T-helper 17 cell (primary cell): ENCODE data around the gene UPF3A. TPM values are rescaled to one million over a fixed set of nuclear protein-coding genes. Genes with fewer than 3 reads are reported as not detected.

Source experiments
- ATAC-seq: fragments of 150-1000 bp; cut with Tn5 transposase; 2 replicates; pipeline ENCODE4 v1.10.0; 2021; ENCODE audit warnings: mild to moderate bottlenecking, moderate library complexity
- DNase-seq, 3 donors: peaks; one replicate each; pipeline versions ENCODE4 v3.0.0 to v3.0.0-alpha.2; 2020 to 2021
- H3K9me3 ChIP-seq: one replicate; pipeline ENCODE4 v1.7.0; 2013; ENCODE audit warnings: low read length, mild to moderate bottlenecking; ENCODE audit not compliant: control insufficient read depth, poor library complexity, severe bottlenecking
- H3K27ac Mint-ChIP-seq: one replicate; pipeline ENCODE4 v1.8.0; 2022; ENCODE audit warnings: mild to moderate bottlenecking, moderate library complexity, mixed read lengths
- H3K27me3 Mint-ChIP-seq: one replicate; pipeline ENCODE4 v1.8.0; 2022; ENCODE audit warnings: mixed read lengths
- H3K36me3 Mint-ChIP-seq: one replicate; pipeline ENCODE4 v1.8.0; 2022; ENCODE audit warnings: low read depth, mixed read lengths
- H3K4me1 Mint-ChIP-seq: one replicate; pipeline ENCODE4 v1.8.0; 2022; ENCODE audit warnings: mild to moderate bottlenecking, mixed read lengths
- H3K4me3 Mint-ChIP-seq: one replicate; pipeline ENCODE4 v1.8.0; 2022; ENCODE audit warnings: mild to moderate bottlenecking, moderate library complexity, mixed read lengths
- total RNA-seq, 4 donors: library from RNA in 2 of 4; stranded (reverse) in 2 of 4; gene quantifications; one replicate each; pipeline ENCODE4 v1.2.3 and lab custom pipeline; 2022 to 2026

The UPF3A gene
- total RNA-seq, 2 donors from 2014 or later = 33.2 to 52.4 TPM

DNA sequence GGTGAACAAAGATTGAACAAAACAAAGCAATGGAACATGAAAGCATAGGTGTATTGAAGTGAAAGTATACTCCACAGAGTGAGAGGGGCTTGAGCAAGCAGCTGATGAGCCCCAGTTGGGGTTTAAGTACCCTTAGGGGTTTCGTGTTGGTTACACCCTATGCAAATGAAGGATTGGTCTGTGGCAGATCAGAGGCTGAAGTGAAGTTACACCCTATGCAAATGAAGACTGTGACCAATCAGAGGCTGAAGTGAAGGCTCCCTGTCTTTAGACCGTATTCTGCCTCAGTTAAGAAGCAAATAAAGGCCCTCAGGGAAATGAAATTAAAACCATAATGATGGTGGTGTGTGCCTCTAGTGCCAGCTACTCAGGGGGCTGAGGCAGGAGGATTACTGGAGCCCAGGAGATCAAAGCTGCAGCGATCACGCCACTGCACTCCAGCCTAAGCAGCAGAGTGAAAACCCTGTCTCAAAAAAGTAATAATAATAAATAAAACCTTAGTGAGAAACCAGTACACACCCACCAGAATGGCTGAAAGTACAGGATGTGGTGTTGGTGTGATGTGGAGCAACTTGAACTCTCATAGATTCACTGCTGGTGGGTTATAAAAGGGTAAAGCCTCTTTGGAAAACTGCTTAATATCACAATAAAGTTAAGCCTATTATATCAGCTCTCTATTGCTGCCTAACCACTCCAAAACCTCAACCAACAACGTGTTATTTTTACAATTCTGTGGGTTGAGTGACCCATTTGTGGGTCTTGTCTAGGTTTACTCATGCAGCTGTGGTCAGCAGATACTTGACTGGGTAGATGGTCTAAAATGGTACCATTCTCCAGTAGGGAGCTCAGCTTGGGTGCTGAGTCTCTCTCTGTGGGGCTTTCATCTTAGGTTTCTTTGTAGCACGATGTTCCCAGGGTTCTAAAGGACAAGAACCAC, 12.8 kb upstream of the UPF3A start:
- no peaks in the 10 kb centered on the region for H3K27me3 Mint-ChIP-seq
- peaks cover 19% of the 10 kb centered on the region for H3K4me1 Mint-ChIP-seq
- H3K9me3 ChIP-seq = no peaks in the 10 kb centered on the region
- ATAC-seq (peak; percentile 61), DNase-seq (no peak)
- peaks cover 7% of the 10 kb centered on the region for H3K36me3 Mint-ChIP-seq
- peak overlapping the region; percentile 76 for H3K4me3 Mint-ChIP-seq
- peak overlapping the region; percentile 35 for H3K27ac Mint-ChIP-seq

DNA sequence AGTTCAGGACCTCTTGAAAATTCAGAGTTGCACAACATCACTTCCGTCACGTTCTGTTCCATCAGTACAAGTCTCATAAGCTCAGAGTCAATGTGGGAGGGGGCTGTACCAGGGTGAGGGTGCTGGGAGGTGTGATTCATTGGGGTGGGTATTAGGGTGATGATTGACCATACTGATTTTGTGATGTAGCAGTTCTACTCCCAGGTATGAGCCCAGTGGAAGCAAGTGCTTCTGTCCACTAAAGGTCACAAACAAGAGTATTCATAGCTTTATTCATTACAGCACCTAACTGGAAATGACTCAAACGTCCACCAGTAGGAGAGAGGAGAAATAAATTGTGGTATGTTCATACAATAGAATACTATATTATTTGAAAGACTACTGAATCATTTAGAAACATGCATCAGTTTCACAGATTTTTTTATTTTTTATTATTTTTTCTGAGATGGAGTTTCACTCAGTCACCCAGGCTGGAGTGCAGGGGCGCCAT, 12.1 kb upstream of the UPF3A start:
- peaks cover 17% of the 10 kb centered on the region for H3K4me1 Mint-ChIP-seq
- H3K9me3 ChIP-seq = no peaks in the 10 kb centered on the region
- DNase-seq (no peak), ATAC-seq (no peak)
- peak overlapping the region; percentile 31 for H3K4me3 Mint-ChIP-seq
- H3K27me3 Mint-ChIP-seq = no peaks in the 10 kb centered on the region
- peaks cover 6% of the 10 kb centered on the region for H3K36me3 Mint-ChIP-seq
- peak overlapping the region; percentile 35 for H3K27ac Mint-ChIP-seq

DNA sequence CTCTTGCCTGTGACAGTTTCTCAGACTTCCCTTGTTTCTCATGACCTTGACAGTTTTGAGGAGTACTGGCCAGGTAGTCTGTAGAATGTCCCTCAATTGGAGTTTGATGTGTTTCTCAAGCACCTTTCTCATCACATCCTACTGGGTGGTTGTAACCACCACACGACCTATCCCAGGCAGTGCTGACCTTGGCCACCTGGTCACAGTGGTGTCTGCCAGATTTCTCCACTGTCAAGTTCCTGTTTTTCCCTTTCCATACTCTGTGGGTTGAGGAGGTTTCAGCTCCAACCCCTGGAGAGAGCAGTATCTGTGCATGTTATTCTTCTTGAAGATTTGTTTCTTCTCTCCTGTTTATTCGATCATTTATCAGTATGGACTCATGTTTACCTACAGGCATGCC, 8.4 kb upstream of the UPF3A start:
- DNase-seq (no peak), ATAC-seq (no peak)
- no peaks in the 10 kb centered on the region for H3K9me3 ChIP-seq
- Mint-ChIP-seq H3K4me3 (no peak overlapping the region), H3K36me3 (peaks cover 15% of the 10 kb centered on the region), H3K27me3 (no peaks in the 10 kb centered on the region), H3K27ac (peak overlapping the region; percentile 86), H3K4me1 (peaks cover 18% of the 10 kb centered on the region)

DNA sequence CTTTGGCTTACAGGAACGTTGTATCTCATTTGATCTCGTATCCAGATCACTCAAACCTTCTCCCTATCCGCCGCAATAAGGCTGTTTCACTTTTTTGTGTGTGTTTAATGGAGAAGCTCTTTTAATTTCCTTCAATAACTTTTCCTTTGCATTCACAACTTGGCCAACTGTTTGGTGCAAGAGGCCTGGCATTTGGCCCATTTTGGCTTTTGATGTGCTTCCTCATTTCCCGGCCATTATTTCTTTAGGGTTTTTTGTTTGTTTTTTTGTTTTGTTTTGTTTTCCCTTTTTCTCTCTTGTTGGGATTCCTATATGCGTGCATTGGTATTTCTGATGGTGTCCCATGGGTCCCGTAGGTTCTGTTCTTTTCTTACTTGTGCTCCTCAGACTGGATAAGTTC, 6.1 kb upstream of the UPF3A start:
- no peak for ATAC-seq

DNA sequence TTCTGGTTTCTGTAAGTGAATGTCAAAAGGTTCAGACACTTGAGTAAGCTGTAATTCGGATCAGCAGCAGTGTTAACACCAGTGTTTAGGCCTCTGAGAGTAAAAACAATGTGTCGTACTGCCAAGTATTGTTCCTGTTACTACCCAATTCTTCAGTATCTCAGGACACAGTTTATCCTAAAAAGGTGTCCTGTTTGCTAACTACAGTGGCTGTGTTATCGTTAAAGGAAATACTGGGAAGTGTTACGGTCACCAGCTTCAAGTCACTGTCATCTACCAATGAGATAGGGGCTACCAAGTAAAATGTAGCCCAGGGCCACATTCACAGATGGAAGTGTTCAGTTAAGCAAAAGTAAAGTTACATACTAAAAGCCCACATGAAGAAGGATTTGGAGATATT, 2.3 kb upstream of the UPF3A start:
- no peaks in the 10 kb centered on the region for H3K9me3 ChIP-seq
- Mint-ChIP-seq H3K4me3 (no peak overlapping the region), H3K27ac (peak overlapping the region; percentile 98), H3K4me1 (peaks cover 36% of the 10 kb centered on the region), H3K27me3 (no peaks in the 10 kb centered on the region), H3K36me3 (peaks cover 9% of the 10 kb centered on the region)
- no peak for ATAC-seq
- DNase-seq = no peak

More for the DNA sequence above, 6.1 kb upstream of the UPF3A start:
- H3K36me3 Mint-ChIP-seq = peaks cover 15% of the 10 kb centered on the region
- no peak overlapping the region for H3K4me3 Mint-ChIP-seq
- H3K9me3 ChIP-seq = no peaks in the 10 kb centered on the region
- no peak for DNase-seq
- H3K4me1 Mint-ChIP-seq = peaks cover 24% of the 10 kb centered on the region
- H3K27me3 Mint-ChIP-seq = no peaks in the 10 kb centered on the region
- no peak overlapping the region for H3K27ac Mint-ChIP-seq

DNA sequence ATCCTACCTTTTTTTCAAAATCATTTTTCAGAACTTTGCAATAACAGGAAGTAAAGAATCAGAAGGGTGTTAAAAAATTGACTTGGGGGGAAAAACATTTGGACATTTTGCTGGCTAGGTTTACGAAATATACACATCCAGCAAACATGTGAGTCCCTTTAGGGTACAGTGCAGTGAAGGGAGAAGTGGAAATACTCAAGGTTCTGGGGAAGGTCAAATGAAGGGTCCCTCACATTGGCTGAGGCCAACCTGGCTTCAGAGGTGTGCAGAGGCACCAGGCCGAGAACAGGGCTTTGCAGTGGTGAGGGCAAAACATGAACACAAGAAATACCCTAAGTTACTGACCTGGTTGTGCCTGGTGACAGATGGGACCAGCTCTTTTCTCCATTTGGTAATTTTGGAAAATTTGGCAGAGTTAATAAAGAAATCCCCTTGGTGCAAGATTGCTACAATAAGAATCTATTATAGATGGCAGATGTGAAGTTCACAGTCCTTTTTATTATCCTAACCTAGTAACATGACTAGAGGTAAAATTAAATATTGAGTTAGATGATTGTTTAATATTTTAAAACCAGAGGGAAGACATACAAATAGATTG, 1.5 kb upstream of the UPF3A start:
- ATAC-seq = no peak
- H3K9me3 ChIP-seq = no peaks in the 10 kb centered on the region
- no peaks in the 10 kb centered on the region for H3K27me3 Mint-ChIP-seq
- peaks cover 7% of the 10 kb centered on the region for H3K36me3 Mint-ChIP-seq
- H3K4me3 Mint-ChIP-seq = peak overlapping the region; percentile 94
- H3K4me1 Mint-ChIP-seq = peaks cover 36% of the 10 kb centered on the region
- peak overlapping the region; percentile 98 for H3K27ac Mint-ChIP-seq
- no peak for DNase-seq

DNA sequence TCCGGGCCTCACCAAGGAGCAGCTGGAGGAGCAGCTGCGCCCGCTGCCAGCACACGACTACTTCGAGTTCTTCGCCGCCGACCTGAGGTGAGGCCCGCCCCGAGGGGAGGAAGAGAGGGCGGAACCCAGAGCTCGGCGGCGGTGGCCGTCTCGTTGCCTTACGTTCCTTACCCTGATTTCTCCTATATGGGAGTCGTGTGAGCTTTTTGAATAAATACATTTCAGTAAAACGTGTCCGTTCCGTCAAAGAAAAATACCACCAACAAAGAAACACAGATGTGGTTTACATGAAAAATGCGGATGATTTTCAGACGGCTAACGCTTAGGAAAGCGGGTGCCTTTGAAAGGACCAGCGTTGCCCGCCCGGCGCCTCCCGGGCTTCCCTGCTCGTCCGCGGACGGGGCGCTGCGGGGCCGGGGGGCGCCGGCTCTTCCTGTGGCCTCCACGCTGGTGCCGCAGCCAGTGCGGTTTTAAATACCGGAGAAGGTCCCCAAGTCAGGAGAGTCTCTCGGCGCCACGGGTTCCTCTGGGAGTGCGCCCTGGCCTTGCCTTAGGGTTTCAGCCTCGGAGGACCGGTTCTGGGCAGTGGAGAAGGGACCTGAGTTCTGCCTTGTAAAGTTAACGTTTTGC, 755 bp downstream of the UPF3A start:
- DNase-seq = peak; percentile 13 to 53 (median 29)
- Mint-ChIP-seq H3K27ac (peak overlapping the region; percentile 98), H3K36me3 (peaks cover 2% of the 10 kb centered on the region), H3K4me1 (peaks cover 42% of the 10 kb centered on the region), H3K27me3 (no peaks in the 10 kb centered on the region), H3K4me3 (peak overlapping the region; percentile 94)
- peak; percentile 75 for ATAC-seq
- H3K9me3 ChIP-seq = no peaks in the 10 kb centered on the region

DNA sequence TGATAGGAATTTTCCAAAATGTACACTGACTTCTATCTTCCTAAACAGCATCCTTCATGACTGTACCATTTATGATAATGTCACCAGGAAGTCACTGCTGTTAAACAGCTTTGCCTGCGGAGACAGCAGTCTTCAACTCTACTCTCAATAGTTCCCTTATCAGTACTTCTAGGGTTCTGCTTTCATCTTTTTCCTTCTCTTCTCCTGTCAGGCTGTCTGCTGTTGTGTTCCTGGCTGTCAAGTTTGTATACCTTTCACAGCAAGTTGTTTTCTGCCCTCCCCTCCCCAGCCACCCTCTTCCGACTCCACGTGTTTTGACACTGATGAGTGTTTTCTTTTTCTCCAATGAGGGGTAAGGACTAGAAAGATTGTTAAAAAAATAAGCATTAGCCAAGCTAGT, 2.2 kb downstream of the UPF3A start:
- Mint-ChIP-seq H3K4me3 (peak overlapping the region; percentile 60), H3K36me3 (peaks cover 7% of the 10 kb centered on the region), H3K27ac (peak overlapping the region; percentile 82), H3K27me3 (no peaks in the 10 kb centered on the region), H3K4me1 (peaks cover 44% of the 10 kb centered on the region)
- H3K9me3 ChIP-seq = no peaks in the 10 kb centered on the region
- ATAC-seq (no peak), DNase-seq (no peak)

DNA sequence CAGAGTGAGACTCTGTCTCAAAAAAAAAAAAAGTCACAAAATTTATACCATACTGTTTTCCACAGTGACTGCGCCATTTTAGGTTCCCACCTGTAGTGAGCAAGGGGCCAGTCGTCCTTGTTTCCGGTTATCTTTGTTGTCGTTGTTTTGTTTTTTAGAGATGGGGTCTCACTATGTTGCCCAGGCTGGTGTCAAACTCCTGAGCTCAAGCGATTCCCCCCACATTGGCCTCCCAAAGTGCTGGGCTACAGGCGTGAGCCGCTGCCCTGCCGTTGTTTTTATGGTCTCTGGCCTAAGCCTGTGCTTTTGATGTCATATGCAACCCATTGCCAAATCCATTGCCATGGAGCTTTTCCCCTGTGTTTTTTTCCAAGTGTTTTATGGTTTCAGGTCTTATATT, 3.3 kb downstream of the UPF3A start:
- H3K27ac Mint-ChIP-seq = no peak overlapping the region
- ATAC-seq = no peak

DNA sequence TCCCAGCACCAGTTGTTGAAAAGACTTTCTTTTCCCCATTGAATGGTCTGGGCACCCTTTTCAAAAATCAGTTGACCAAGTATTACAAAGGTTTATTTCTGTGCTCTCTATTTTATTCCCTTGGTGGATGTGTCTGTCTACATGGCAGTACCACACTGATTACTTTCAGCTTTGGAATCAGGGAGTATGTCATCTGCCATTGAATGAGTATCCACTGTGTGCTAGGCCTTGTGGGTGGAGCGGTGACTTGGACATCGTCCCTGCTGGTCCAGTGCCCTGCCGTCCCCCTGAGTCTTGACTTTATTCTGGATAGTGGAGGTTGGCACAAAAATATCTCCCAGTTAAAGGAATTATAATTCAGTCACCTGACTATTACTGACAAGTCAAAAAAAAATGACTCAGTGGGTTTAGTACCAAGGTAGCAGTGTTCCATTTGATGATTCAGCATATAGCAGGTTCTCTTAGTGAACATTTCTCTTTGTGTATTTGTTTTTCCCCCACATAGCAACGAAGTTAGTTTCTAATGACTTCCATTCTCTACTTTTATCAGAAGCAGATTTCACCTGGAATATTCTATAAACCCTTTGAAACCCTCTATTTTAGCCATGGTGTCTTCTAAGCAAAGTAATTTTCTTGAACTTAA, 3.9 kb downstream of the UPF3A start:
- no peaks in the 10 kb centered on the region for H3K9me3 ChIP-seq
- no peak overlapping the region for H3K4me3 Mint-ChIP-seq
- H3K27me3 Mint-ChIP-seq = no peaks in the 10 kb centered on the region
- ATAC-seq (no peak), DNase-seq (no peak)
- peak overlapping the region; percentile 45 for H3K27ac Mint-ChIP-seq
- H3K36me3 Mint-ChIP-seq = peaks cover 9% of the 10 kb centered on the region
- peaks cover 36% of the 10 kb centered on the region for H3K4me1 Mint-ChIP-seq

More for the DNA sequence above, 3.3 kb downstream of the UPF3A start:
- peaks cover 41% of the 10 kb centered on the region for H3K4me1 Mint-ChIP-seq
- DNase-seq = no peak
- H3K27me3 Mint-ChIP-seq = no peaks in the 10 kb centered on the region
- H3K9me3 ChIP-seq = no peaks in the 10 kb centered on the region
- H3K36me3 Mint-ChIP-seq = peaks cover 9% of the 10 kb centered on the region
- H3K4me3 Mint-ChIP-seq = no peak overlapping the region

DNA sequence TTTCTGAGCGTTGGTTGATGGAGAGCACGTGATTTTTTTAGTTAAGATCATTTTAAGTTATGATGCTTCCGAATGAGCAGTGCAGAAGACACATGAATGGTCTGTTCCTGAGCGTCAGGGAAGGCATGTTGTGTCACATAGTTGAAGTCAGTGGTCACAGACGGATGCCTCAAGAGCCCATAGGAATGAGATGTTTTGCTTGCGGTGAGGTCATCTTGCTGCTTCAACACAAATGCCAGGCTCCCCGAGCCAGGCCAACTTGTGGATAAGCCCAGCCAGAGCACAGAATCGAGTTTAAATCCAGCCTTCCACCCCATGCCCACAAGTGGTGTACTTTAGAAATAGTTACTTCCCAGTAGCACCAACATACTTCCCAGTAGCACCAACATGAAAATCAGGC, 5.4 kb downstream of the UPF3A start:
- Mint-ChIP-seq H3K36me3 (peaks cover 9% of the 10 kb centered on the region), H3K27me3 (no peaks in the 10 kb centered on the region), H3K4me3 (no peak overlapping the region), H3K4me1 (peaks cover 31% of the 10 kb centered on the region), H3K27ac (peak overlapping the region; percentile 8)
- ATAC-seq (no peak), DNase-seq (no peak)
- no peaks in the 10 kb centered on the region for H3K9me3 ChIP-seq

DNA sequence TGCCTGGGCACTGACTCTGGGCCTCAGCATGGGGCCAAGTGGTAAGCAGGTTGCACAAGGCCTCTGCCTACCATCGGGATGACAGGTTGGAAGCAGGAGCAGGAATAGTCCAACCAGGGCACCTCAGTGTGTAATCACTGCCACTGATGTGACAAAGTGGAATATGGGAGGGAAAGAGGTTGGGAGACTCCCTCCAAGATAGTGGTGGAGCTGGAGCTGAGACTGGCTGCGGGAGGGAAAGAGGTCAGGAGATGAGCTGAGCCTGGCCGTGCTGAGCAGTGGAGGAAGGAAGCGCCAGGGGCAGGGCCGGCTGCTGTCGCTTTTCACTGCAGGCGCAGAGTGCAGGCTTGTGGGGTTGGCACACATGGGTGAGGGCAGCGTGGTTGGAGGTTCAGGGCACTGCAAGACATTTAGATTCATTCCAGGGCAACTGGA, 6.8 kb downstream of the UPF3A start:
- H3K36me3 Mint-ChIP-seq = peaks cover 9% of the 10 kb centered on the region
- H3K4me1 Mint-ChIP-seq = peaks cover 29% of the 10 kb centered on the region
- DNase-seq (no peak), ATAC-seq (no peak)
- no peaks in the 10 kb centered on the region for H3K9me3 ChIP-seq
- H3K27me3 Mint-ChIP-seq = no peaks in the 10 kb centered on the region
- no peak overlapping the region for H3K4me3 Mint-ChIP-seq
- peak overlapping the region; percentile 59 for H3K27ac Mint-ChIP-seq

DNA sequence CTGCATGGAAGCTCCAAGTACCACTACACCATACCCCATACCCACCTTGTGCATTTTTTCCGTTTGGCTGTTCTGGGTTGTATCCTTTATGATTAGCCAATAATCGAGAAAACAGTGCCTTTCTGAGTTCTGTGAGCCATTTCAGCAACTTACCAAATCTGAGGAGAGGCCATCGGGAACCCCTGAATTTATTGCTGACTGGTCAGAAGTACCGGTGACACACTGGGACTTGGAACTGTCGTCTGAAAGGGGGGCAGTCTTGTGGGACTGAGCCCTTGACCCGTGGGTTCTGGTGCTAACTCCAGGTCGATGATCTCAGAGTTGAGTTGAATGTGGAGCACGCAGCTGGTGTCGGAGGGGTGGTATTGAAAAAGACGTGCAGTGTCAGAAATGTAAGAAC, 15.0 kb downstream of the UPF3A start:
- DNase-seq = no peak
- Mint-ChIP-seq H3K27ac (no peak overlapping the region), H3K36me3 (peaks cover 10% of the 10 kb centered on the region), H3K27me3 (no peaks in the 10 kb centered on the region), H3K4me3 (no peak overlapping the region), H3K4me1 (peaks cover 6% of the 10 kb centered on the region)
- H3K9me3 ChIP-seq = no peaks in the 10 kb centered on the region
- no peak for ATAC-seq
